Brain microvascular endothelial cell (primary cell): ENCODE data around the gene ALPI.
"Not testable (repeated sequence)": the region's sequence is repeated elsewhere in the genome, so short reads cannot be mapped to it uniquely, and the experiment has no call there.

Source experiments
- DNase-seq: peaks from one replicate; pipeline ENCODE4 v3.0.0-alpha.2; 2020
- H3K27ac ChIP-seq: fragments of 250-450 bp; sonication (Bioruptor Pico); 2 replicates; pipeline ENCODE4 v1.5.1; 2020; ENCODE audit warnings: mild to moderate bottlenecking, moderate library complexity
- H3K27me3 ChIP-seq: fragments of 250-450 bp; sonication (Bioruptor Pico); replicated peaks from 2 replicates; pipeline ENCODE4 v1.5.1; 2020; ENCODE audit warnings: mild to moderate bottlenecking
- H3K36me3 ChIP-seq: fragments of 250-450 bp; sonication (Bioruptor Pico); replicated peaks from 2 replicates; pipeline ENCODE4 v1.5.1; 2020; ENCODE audit warnings: mild to moderate bottlenecking
- H3K4me3 ChIP-seq: 2 replicates; pipeline ENCODE4 v1.5.1; 2011; ENCODE audit warnings: low read depth, mild to moderate bottlenecking, control low read depth, low read length, moderate library complexity
- CTCF ChIP-seq: IDR thresholded peaks from 2 replicates; pipeline ENCODE4 v1.5.1; 2011; ENCODE audit warnings: low read depth, mild to moderate bottlenecking, moderate library complexity, low read length, control low read depth, inconsistent platforms; ENCODE audit errors: missing control alignments
- in situ Hi-C: cut with HindIII; loops from 2 replicates; pipeline ENCODE4 v1.10.0; 2017; ENCODE audit warnings: low sequenced_read_pairs, low pct_ligation_motif_present

The ALPI gene

DNA sequence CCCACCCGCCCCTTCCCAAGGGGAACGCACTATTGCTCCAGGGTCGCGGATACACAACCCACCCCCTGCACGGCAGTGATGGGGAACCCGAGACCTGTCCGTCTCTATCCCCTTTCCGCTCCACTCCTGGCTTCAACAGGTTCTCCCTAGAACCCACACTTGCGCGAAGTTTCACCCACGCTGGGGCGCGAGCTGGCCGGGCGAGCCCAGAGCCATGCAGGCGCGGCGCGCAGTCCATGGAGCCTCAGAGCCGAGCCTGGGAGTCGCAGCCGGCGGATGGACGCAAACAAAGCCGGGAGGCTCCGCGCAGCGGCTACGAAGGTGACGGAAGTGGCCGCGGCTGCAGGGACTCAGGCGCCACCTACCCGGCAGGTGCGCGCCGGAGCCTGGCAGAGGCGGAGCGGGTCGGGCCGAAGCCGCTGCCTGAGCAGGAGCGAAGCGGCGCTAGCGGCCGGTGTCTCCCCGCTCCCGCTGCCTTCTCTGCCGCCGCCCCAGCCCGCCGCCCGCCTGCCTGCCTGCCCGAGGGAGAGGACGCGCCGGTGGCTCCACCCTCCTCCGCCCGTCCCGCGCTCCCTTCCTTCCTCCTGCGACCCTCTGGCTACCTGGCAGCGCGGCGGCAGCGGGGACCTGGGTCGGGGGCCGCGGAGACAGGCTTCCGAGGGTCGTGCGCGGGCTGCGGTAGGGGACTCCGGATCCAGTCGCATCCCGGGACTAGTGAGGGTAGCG is 35.3 kb upstream of the ALPI start:
- Histone ChIP-seq H3K4me3 (no peak overlapping the region), H3K27ac (no peak overlapping the region), H3K27me3 (peaks cover 59% of the 10 kb centered on the region), H3K36me3 (no peaks in the 10 kb centered on the region)
- DNase-seq: no peak
- no peak for TF ChIP-seq CTCF
- in situ Hi-C loops: no loop called here

DNA sequence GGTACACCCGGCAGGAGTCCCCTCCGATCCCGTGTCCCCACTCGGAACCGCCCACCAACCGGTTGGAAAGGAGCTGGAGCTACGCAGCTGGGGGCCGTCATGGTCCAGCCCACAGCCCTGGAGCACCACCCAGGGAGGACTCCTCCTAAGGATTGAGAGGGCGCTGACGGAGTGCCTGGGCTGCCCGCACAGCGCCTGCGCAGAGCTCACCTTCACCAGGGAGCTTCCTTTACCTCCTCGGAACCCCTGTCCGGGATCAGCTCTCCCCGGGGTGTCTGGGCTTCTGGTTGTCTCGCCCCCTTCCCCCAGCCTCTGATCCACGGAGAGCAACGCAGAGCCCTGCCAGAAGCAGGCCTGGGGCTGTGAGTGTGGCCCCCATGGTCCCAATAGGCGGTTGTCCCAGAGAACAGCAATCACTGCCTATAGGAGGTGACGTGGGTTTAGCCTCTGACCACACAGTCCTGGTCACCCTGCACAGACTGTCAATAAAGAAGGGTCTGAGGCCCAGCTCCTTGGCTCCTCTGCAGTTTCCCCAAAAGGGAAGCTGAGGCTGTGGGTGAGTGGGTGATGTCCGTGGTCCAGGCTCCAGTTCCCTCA is 34.7 kb upstream of the ALPI start:
- no peak overlapping the region for H3K4me3 ChIP-seq
- H3K27me3 ChIP-seq: peaks cover 59% of the 10 kb centered on the region
- DNase-seq: no peak
- no peaks in the 10 kb centered on the region for H3K36me3 ChIP-seq
- no peak overlapping the region for H3K27ac ChIP-seq
- in situ Hi-C loops: no loop called here
- no peak for TF ChIP-seq CTCF

DNA sequence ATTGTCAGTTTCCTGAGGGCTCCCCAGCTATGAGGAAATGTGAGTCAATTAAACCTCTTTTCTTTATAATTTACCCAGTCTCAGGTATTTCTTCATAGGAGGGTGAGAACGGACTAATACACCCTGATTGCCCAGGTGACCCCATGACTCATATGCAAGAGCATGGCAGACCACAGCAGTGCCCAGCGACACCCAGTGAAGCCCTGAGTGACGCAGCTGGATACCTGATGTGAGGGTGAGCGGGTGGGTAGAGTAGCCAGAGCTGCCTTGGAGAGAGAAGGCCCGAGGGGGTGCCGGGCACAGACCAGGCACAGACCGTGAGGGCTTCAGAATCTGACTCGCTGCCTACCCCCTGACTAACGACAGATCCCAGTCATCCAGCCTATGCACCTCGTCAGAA is 33.9 kb upstream of the ALPI start:
- DNase-seq: no peak
- H3K4me3 ChIP-seq: no peak overlapping the region
- H3K27ac ChIP-seq: no peak overlapping the region
- no peak for TF ChIP-seq CTCF
- H3K36me3 ChIP-seq: no peaks in the 10 kb centered on the region
- H3K27me3 ChIP-seq: peaks cover 59% of the 10 kb centered on the region
- in situ Hi-C loops: no loop called here

- H3K36me3 ChIP-seq, in situ Hi-C loops, DNase-seq, H3K27ac ChIP-seq, H3K4me3 ChIP-seq: not testable (repeated sequence)
- H3K27me3 ChIP-seq: peaks cover 60% of the 10 kb centered on the region
These were observed 33.0 kb upstream of the ALPI start for GRCh38 chr2:232422996-232423395.

DNA sequence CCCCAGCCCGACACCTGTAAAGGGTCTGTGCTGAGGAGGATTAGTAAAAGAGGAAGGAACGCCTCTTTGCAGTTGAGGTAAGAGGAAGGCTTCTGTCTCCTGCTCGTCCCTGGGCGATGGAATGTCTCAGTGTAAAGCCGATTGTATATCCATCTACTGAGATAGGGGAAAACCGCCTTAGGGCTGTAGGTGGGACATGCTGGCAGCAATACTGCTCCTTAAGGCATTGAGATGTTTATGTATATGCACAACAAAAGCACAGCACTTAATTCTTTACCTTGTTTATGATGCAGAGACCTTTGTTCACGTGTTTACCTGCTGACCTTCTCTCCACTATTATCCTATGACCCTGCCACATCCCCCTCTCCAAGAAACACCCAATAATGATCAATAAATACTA is 32.5 kb upstream of the ALPI start:
- peaks cover 56% of the 10 kb centered on the region for H3K27me3 ChIP-seq
- H3K27ac ChIP-seq, H3K36me3 ChIP-seq, H3K4me3 ChIP-seq, DNase-seq, in situ Hi-C loops: not testable (repeated sequence)

DNA sequence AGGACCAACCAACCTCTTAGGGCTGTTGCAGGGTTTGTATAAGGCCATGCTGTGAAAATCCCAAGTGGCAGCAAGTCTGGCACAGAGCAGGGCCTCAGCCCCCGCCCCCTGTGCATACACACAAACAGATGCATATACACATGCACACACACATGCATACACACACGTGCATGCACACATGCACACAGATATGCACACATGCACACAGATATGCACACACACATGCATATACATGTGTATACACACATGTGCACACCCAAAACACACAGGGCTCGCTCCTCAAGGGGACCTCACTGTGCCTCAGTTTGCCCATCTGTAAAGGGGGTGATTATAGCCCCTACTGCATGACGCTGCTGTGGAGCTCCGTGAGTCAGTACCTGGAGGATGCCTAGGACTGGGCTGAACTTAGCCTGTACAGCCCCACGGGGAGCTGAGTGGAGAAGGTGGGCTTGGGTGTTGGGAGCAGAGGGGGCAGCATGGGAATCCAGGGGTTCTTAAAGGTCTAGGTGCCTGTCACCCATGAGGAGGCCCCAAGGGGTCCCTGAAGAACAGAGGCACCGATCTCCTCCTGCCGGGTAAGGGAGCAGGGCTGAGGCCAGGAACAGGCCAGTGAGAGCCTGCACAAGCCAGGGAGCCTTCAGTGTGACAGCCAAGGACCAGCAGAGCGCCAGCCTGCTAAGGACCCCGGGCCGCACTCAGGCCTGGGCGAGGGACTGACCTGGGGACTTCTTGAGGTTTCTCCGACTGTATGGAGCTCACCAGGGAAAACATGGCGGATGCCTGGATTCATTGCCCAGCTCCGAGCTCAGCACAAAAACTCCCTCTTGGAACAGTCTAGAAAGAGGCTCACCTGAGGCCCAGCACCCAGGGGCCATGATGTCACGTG is 24.0 kb upstream of the ALPI start:
- DNase-seq: no peak
- Histone ChIP-seq H3K27me3 (peaks cover 2% of the 10 kb centered on the region), H3K36me3 (no peaks in the 10 kb centered on the region), H3K4me3 (no peak overlapping the region), H3K27ac (no peak overlapping the region)
- in situ Hi-C loops: no loop called here
- no peak for TF ChIP-seq CTCF
